Prostate gland (tissue), 2 donors: Measurements from ENCODE around the gene KIF26B.

Experiments
- CTCF ChIP-seq, 4 experiments: fragments of 200-600 bp in 2 of 4; fragments of 450-650 bp in 2 of 4; sonication (generic) in 2 of 4; IDR thresholded peaks; 1 replicate in 3 of 4; 2 replicates in 1 of 4; pipeline ENCODE4 v1.5.1; 2016 to 2019; ENCODE audit warnings: antibody characterized with exemption in 4 of 4, mild to moderate bottlenecking in 2 of 4, moderate library complexity in 2 of 4
- POLR2A ChIP-seq: fragments of 450-650 bp; IDR thresholded peaks from one replicate; pipeline ENCODE4 v1.6.1; 2016; ENCODE audit warnings: antibody characterized with exemption, mild to moderate bottlenecking
- POLR2AphosphoS5 ChIP-seq: sonication (generic); formaldehyde crosslinking; IDR thresholded peaks from one replicate; pipeline ENCODE4 v1.6.1; 2017; ENCODE audit warnings: antibody characterized with exemption

- TF ChIP-seq CTCF (IDR thresholded peaks at IDR 0.05) (no peak), POLR2AphosphoS5 (no peak), POLR2A (no peak)
Measured at GRCh38 chr1:245407983-245408382, 253.2 kb downstream of the KIF26B start.
